ENCODE measurements around the gene CRIM1. TPM values are rescaled to one million over a fixed set of nuclear protein-coding genes. Genes with fewer than 3 reads are reported as not detected.

The CRIM1 gene
- total RNA-seq, 1 donor from 2014 or later = 0.58 TPM

GRCh38 chr2:36441816-36442215 lies 86.2 kb downstream of the CRIM1 start:
- intact Hi-C loops (cut with micrococcal nuclease) = no loop called here
- Mint-ChIP-seq H3K4me1 (peaks cover 9% of the 10 kb centered on the region), H3K36me3 (ENCODE audit: low read depth) (no peaks in the 10 kb centered on the region), H3K9me3 (no peaks in the 10 kb centered on the region), H3K4me3 (peak overlapping the region; percentile 65), H3K27me3 (peaks cover 10% of the 10 kb centered on the region), H3K27ac (no peak overlapping the region)
- ATAC-seq (ENCODE audit: low read depth) = no peak
- ChIA-PET CTCF (no interaction called here), POLR2A (no interaction called here)
- DNase-seq = no peak
- TF ChIP-seq CTCF (IDR thresholded peaks at IDR 0.05) = no peak

DNA sequence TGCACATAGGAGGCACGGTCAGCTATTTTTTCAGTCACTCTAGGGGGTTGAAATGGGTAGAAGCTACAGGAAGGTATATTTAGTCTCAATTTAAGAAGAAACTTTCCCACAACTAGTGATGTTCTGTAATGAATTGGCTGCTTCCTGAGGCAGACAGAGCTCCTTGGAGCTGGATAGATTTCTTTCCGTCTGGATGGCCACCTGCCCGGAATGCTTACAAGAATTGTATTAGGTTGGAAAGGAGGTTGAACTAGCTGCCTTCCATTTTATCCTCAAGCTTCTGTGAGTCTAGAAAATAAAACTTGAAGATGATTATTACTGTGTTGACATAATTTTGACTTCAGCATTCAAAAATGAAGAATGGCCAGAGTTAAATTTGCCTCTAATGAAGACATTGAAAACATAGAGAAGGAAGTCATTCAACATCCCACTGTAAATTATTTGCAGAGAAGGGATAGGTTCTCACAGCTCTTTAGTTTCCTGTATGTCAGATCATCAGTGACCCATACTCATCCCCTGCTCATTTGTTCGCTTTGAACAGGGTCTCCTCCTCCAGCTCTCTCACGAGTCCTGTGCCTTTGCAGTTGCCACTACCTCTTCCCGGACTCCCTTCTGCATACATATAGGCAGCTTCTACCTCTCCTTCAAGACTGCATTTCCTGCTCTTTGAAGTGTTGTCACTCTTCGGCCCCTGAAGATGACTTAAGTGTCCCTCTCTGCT lies 88.8 kb downstream of the CRIM1 start:
- H3K27me3 Mint-ChIP-seq = peaks cover 10% of the 10 kb centered on the region
- ATAC-seq (ENCODE audit: low read depth) = no peak
- ChIA-PET CTCF (no interaction called here), POLR2A (no interaction called here)
- H3K27ac Mint-ChIP-seq = no peak overlapping the region
- peaks cover 9% of the 10 kb centered on the region for H3K4me1 Mint-ChIP-seq
- H3K4me3 Mint-ChIP-seq = no peak overlapping the region
- DNase-seq = no peak
- H3K36me3 Mint-ChIP-seq (ENCODE audit: low read depth) = no peaks in the 10 kb centered on the region
- TF ChIP-seq CTCF (IDR thresholded peaks at IDR 0.05) = no peak
- intact Hi-C loops (cut with micrococcal nuclease) = no loop called here
- no peaks in the 10 kb centered on the region for H3K9me3 Mint-ChIP-seq

DNA sequence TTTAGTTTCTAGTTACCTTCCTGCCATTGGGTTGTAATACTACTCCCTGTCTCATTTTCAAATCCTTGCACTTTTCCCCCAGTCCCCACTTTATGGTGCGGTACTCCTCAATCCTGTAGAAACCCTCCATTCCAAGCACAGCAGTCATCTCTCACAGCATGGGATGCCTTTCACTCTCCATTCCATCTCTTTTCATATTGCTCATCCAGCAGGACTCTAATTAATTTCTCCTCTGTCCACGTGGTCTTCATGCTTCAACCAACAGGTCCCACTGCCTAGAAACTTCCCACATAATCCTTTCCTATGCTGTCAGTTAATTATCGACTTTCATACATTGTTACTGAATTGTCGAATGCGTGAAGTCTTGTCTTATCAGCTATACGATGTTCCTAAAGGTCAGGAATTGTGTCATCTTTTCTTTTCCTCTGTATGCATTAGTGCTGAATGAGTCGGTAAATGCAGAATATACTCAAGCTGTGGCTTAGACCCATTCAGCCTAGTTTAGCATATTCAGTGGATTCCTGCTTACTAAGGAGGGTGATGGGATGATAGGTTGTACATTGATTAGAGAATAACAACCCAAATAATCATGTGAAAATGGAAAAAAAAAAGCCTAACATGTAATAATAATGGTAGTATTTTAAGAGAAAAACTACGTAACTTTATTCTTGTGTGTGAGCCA lies 89.7 kb downstream of the CRIM1 start:
- Mint-ChIP-seq H3K4me1 (peaks cover 9% of the 10 kb centered on the region), H3K9me3 (no peaks in the 10 kb centered on the region), H3K36me3 (ENCODE audit: low read depth) (no peaks in the 10 kb centered on the region), H3K4me3 (no peak overlapping the region), H3K27ac (no peak overlapping the region), H3K27me3 (peaks cover 10% of the 10 kb centered on the region)
- ATAC-seq (ENCODE audit: low read depth) (no peak), DNase-seq (no peak)
- intact Hi-C loops (cut with micrococcal nuclease) = no loop called here
- no peak for TF ChIP-seq CTCF (IDR thresholded peaks at IDR 0.05)
- CTCF ChIA-PET = no interaction called here
- POLR2A ChIA-PET = no interaction called here

DNA sequence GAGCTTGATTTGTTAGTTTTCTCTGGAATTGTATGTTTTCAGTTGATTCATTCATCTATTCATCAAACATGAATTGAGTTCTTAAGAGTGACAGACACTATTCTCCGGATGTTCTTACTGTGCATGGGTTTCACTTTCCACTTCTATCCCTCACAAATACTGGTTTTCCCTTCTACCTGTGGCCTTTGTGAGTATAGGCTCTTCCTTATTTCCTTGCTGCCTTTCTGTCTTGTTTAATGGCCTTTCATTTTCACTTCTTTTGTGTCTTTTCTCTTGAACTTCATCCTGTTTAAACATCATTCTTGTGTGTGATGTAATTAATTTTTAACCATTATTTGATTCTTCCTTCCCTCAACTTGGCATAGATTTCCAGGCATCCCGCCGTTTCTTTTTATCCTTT lies 90.7 kb downstream of the CRIM1 start:
- H3K4me3 Mint-ChIP-seq = no peak overlapping the region
- H3K27me3 Mint-ChIP-seq = peaks cover 10% of the 10 kb centered on the region
- ChIA-PET CTCF (no interaction called here), POLR2A (no interaction called here)
- intact Hi-C loops (cut with micrococcal nuclease) = no loop called here
- ATAC-seq (ENCODE audit: low read depth) (no peak), DNase-seq (no peak)
- H3K9me3 Mint-ChIP-seq = no peaks in the 10 kb centered on the region
- no peak for TF ChIP-seq CTCF (IDR thresholded peaks at IDR 0.05)
- peaks cover 9% of the 10 kb centered on the region for H3K4me1 Mint-ChIP-seq
- H3K36me3 Mint-ChIP-seq (ENCODE audit: low read depth) = no peaks in the 10 kb centered on the region
- H3K27ac Mint-ChIP-seq = no peak overlapping the region

DNA sequence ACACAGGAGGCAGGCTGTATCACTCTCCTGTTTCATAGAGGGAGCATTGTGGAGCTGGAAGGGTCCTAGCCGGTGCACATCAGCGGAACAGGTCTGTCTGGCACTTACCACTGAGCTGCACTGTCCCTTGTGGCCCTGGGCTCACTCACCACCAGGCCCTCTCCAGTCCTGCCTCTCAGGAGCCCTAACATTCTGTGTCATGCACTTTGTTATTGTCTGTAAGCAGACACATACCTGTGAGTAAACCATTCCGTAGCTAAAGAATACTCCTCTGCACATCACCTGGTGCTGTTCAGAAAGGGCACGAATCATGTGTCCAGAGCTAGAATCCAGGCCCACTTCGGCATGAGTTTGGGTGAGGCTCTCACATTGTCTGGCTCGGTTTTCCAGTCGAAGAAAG lies 93.6 kb downstream of the CRIM1 start:
- intact Hi-C loops (cut with micrococcal nuclease) = no loop called here
- Mint-ChIP-seq H3K27ac (no peak overlapping the region), H3K4me3 (no peak overlapping the region), H3K36me3 (ENCODE audit: low read depth) (no peaks in the 10 kb centered on the region), H3K9me3 (no peaks in the 10 kb centered on the region), H3K4me1 (no peaks in the 10 kb centered on the region), H3K27me3 (no peaks in the 10 kb centered on the region)
- DNase-seq (no peak), ATAC-seq (ENCODE audit: low read depth) (no peak)
- ChIA-PET CTCF (no interaction called here), POLR2A (no interaction called here)
- TF ChIP-seq CTCF (IDR thresholded peaks at IDR 0.05) = no peak
